ENCODE results near the gene PEX26.
"Not testable (repeated sequence)": the region's sequence is repeated elsewhere in the genome, so short reads cannot be mapped to it uniquely, and the experiment has no call there.

The PEX26 gene

DNA sequence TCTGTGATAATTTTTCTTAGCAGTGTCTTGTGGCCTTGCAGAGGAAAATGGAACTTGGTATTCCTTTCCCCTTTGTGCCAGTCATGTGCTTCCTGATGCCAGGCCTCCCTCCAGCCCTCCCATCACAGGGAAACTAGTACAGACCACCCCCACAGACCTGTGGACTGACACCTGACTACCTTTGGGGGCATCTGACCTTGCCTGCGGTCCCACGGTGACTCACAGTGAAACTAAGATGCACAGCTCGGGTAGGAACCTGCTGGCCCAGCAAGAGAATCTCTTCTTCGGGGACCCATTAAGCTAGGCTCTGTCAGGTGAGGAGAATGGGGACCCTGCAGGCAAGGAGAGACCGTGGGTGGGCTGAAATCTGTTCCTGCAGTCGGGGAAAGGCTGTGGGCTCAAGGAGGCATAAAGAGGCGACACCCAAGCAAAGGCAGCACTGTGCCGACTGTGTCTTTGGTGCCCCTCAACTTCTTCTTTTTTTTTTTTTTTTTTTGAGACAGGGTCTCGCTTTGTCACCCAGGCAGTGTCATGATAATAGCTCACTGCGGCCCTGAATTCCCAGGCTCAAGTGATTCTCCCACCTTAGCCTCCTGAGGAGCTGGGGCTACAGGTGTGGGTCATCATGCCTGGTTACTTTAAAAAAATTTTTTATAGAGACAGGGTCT, 20.8 kb upstream of the PEX26 start:
- DNase-seq (ENCODE audit: low read depth), result no peak

DNA sequence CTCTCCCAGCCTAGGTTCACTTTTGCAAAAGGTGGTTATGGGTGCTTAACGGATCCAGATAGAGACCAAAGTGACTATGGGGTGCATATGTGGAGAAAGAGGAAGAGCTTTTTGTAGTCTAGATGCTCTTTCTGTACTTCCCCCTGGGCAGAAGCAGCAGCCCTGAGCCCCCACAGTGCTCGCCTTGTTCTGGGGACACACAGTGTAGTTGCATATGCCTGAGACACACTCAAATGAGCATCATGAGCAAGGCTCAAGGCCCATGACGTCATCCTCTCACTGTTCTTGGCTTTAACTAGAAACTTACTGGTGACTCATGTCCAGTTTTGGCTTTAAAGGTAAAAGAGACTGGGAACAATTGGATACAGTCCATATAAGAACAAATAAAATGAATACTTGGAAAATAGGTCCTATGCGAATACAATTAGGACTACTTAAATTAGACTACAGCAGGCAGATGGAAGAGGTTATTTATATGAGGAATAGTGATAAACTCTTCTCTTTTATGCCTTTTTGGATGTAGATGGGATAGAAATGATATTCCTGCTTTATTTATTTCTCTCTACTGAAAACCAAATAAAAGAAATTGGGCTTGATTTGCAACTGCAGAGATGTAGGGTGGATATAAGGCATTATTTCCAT, 20.1 kb upstream of the PEX26 start:
- no peak for DNase-seq (ENCODE audit: low read depth)

DNA sequence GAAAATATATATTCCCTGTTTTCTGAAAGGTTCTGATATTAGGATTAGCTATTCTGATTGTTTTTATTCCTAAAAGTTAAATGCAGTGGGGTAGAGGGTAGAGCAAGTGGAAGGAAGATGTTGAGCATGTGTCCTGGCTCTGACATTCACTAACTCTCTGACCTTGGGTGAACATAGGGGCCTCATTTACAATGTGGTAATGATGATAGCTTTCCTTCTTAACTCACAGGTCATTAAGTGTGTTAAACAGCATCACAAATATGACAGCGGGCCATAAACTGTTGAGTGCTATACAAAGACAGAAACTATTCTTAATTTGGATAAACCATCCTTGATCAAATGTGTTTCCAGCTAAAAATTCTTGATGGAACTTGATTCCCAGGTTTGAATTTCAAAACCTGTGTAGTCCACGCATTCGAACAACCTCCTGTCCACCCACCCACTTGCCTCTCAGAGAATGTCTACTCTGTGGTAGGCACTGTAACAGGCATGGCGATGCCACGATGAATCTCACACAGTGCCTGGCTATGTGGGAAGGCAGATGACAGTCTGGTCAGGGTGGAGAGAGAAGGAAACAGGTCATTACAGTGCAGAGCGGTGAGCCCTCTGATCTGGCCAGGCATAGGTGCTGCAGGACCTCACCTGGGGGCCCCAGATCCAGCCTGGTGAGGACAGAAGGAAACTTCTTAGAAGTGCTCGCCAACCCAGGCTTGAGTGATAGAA, 19.3 kb upstream of the PEX26 start:
- DNase-seq (ENCODE audit: low read depth), result no peak

DNA sequence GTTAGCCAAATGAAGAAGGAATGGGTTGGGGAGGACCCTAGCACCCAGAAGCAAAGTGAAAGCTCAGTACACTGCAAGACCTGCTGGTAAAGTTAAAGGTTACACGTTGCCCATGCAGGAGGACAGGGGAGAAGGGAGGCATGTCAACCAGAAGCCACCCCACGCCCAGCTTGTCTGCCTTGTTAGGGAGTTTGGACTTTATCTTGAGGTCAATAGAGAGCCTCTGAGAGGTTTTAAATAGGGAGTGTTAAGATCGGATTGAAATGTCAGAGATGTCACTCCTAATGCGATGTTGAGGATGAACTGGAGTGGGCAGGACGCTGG, 18.7 kb upstream of the PEX26 start:
- DNase-seq (ENCODE audit: low read depth), result no peak

DNA sequence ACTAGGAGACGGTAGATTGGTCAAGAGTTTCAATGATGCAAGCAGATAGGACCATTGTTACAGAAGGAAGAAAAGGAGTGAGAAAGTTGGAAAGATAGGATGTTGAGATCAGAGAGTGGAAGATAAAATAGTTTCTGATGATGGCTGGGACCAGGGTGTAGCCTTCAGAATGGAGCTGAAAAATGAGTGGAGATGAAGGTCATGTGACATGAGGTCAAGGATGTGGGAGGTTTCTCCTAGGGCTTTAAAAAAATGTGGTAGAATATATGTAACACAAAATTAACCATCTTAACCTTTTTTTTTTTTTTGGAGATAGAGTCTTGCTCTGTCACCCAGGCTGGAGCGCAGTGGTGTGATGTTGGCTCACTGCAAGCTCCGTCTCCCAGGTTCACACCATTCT, 18.3 kb upstream of the PEX26 start:
- DNase-seq (ENCODE audit: low read depth), result no peak

DNA sequence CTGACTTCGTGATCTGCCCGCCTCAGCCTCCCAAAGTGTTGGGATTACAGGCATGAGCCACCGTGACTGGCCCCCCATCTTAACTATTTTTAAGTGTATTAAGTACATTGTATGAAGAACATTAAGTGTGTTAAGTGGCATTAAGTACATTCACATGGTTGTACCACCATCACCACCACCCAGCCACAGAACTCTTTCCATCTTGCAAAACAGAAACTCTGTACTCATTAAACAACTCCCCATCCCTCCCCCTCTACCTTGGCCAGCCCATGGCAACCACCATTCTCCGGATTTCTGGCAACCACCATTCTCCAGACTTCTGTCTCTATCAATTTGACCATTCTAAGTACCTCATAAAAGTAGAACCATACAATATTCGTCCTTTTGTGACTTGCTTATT, 17.8 kb upstream of the PEX26 start:
- no peak for DNase-seq (ENCODE audit: low read depth)

DNA sequence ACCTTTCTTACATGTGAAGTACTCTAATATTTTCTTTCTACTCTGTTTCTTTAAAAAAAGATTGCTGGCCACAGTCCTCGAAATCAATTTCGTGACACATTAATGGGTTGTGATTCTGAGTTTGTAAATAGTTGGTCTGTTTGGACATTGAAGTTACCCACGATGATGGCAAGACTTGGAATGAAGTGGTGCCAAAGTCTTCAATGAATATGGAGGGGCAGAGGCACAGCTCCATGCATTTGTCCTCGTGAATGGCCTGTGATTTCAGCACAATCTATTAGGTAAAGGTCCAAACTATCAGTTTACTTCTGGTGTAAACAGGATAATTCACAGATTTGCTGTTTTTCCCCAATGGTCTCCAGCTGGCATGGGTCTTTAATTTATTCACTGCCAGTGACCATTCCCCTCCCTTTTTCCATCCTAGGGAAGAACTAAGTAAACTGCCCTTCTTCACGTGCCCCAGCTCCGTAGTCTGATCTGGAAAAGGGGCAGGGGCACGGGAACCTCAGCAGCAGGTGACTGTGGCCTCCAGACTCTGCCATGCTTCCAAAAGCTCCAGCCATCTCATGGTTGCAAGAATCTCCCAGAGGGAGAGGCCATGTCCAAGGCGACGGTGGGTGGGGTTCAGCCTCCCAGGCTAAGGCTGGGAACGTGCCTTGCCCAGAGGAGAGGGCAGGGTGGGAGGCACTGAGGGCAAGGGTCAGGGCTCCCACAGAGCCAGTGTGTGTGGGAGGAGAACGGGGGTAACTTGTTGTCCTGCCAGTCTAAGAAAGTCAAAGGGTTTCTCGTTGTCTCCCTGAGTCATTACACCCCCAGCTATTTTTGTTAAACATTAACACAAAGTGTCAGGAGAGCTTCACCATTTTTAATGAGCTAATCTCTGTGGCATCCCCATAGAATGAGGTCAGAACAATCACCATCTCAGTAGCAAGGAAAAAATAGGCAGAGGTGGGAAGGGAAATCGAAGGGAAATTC, 16.9 kb upstream of the PEX26 start:
- no peak for DNase-seq (ENCODE audit: low read depth)

DNA sequence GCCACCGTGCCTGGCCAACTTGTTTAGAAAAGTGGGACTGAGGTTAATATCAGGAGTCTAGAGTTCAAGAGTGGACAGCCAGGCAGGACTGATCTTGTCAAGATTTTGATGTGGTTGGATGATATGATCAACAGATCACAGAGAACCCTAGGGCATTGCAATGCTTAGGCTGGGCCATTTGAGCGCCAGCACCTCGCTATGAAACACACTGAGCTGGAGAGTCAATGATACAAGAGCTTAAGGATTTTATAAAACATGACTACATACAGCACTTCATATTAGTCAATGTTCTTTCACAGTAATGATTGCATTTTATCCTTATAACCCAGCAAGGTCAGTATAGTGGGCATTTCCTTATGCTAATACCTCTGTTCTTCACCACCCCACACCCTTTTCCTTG, 15.4 kb upstream of the PEX26 start:
- no peak for DNase-seq (ENCODE audit: low read depth)

DNA sequence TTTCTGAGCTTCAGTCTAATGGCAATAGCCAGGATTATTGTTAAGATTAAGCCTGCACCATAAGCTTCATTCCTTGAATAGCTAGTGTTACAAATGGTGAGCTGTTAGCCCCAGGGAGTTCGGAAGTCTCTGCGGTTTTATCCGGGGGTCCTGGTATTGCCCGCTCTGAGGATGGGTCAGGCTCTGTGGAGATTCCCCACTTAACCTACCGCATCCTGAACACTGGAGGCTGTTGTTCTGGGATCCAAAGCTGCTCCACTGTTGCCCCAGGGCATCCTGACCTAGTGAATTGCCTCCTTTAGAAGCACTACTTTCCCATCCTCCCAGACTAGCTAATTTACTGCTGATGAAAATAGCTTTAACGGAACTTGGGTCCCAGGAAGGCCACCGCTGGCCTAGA, 14.5 kb upstream of the PEX26 start:
- no peak for DNase-seq (ENCODE audit: low read depth)

DNA sequence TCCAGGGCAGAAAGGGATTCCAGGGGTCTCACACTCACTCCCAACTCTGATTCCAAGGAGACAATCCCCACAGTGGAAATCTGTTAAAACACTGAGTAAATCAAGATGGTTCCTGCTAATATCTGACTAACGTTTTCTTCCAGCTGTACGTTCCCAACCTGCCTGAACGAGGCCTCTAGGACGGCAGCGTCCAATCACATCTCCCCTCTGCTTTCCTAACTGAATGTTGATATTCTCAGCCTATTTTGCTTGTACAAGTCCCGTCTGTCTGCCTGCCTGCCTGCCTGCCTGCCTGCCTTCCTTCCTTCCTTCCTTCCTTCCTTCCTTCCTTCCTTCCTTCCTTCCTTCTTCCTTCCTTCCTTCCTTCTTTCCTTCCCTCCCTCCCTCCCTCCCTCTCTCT, 14.1 kb upstream of the PEX26 start:
- DNase-seq (ENCODE audit: low read depth), result not testable (repeated sequence)

DNA sequence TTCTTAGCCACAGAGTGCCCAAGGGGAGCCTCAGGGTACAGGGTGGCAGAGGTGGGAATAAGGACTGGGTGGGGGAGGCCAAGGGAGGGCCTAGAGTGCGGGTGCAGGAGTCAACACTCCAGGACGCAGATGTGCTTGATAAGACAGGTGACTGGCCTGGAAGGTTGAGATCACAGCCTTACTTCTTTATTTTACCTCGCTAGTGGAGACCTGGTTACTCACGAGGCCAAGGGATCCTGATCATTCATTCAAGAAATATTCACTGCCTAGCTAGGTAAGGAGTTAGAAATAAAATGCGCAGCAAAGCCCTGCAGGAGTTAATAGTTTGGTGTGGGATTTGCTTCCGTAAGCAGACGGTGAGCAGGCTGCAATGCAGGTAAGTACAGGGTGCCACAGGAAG, 13.2 kb upstream of the PEX26 start:
- DNase-seq (ENCODE audit: low read depth), result no peak

DNA sequence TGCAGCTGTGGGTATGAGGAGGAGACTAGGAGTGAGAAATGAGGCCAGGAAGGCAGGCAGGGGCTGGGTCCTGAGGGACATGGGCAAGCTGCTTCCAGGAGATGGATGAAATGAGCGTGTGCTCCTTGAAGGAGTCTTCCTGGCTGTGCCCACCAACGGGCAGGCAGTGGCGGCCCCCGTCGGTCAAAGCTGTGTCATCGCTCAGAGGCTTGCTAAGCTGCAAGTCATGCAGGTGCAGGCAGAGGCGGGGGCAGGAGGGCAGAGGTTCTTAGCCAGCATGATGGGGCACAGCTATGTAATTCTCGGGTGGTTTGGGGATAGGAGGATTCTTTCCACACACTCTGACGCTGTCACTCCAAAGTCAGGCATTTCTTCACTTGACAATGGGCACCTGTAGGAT, 12.5 kb upstream of the PEX26 start:
- no peak for DNase-seq (ENCODE audit: low read depth)

DNA sequence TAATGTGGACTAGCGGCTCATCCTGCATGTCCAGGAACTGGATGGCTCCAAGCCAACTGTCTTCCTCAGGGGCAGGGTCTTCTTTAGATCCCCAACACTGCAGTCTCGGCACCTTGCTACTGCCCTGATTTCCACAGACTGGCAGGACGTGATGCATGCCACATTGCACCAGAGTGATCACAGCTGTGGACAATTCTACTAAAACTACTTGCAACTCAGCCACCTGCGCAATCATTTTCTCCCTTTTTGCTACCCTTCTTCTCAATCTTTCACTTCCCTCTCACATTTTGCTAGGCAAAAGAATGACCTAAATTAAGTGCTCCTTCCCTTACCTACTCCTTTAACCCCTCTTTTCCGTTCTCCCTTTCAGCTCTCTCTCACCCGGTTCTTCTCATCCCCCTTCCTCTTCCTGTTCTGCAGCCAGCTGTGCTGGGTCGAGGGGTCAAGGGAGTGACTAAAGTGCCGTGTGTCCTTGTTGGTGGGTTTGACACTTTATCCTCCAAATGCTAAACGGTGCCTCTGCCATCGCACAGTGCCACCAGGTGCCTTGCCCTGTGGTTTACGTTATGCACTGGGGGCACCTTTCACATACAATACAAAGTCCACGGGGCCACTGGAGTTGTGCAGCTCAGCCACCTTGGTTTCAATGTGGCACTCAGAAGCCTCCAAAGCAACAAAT, 11.5 kb upstream of the PEX26 start:
- DNase-seq (ENCODE audit: low read depth), result no peak

DNA sequence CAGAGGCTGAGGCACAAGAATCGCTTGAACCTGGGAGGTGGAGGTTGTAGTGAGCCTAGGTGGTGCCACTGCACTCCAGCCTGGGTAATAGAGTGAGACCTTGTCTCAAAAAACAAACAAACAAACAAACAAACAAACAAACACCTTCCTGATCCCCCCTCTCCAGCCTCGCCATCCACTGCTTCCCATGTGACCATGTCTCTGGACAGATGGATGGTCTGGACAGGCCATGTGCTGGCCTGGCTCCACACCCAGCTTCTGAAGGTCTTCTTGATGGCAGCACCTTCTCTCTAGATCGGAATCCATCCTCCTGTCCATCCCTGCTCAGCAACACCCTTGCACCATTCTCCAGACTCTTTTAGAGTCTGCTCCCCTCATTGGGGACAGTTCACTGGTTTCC, 10.7 kb upstream of the PEX26 start:
- DNase-seq (ENCODE audit: low read depth), result no peak

DNA sequence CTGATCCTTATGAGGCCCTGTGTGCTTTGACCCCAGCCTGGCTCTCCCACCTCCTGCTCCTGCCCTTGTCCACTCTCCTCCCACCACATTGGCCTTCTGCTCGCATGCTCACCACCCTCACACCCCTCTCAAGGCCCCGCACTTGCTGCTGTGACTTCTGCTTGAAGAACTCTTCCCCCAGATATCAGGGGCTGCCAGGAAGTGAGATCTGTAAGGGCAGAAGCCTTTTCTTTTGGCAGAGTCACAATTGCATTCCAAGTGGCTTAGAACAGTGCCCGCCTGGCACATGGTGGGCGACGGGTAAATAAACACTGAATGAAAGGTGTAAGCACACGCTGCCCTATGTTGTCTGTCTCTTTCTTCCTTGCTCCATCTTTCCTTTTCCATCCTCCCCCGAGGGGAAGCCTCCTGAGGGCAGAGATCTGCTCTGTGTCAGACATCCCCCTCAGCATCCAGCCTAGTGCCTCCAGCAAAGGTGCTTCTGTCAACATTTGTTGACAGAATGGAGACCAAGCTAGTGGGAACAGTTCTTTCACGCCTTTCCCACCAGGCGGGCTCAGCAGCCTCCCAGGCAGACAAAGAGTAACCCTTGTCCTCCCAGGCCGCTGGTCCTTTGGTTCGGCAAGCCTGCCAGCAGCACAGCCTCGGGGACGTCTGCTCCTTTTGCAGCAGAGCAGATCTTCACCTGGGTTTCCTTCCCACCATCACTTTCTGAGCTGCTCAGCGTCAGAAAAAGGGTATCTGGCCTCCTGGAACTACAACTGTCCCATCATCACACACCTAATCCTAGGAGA, 10.0 kb upstream of the PEX26 start:
- no peak for DNase-seq (ENCODE audit: low read depth)

DNA sequence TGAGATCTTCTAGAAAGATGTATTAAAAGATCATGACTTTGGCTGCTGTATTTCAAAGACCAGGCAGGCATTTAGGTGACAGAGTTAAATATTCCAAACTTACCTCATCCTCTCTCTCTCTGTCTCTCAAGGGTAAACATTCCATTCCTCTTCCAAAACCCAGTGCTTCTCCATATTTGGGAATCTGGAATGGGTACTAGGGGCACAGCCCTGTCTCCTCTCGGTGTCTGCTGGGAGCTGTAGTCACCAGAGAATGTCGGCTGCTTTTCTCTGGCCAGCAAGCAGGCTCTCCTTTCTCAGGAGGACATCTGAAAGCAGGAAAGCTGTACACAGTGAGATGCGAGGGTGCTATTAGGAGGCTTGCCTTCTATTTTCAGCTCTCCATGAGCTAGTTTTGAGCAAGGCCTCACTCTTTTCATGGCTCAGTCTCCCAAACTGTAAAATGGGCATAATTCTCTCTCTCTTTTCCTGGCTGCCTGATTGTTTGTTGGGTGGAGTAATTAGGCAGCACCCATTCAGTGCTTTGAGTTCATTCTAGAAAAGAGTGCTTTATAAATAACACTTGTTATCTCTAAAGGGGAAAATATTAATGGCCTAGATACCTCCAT, 9.3 kb upstream of the PEX26 start:
- DNase-seq (ENCODE audit: low read depth), result no peak

DNA sequence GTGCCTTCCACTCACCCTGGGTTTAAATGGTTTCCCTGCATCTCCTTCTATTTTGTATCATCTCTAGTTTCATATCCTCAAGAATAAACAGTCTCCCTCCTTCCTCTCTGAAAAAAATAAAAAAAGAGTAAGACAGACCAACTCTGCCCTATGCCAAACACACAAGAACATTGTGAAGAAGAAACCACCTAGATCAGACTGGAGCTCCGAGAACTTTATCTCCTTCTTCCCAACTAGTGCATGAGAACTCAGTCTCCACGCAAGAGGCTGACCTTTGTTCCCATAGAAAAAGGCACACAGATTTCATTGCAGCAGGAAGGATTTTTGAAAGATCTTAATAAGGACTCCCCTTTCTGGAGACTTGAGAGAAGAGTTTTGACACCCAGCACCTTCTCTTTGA, 8.7 kb upstream of the PEX26 start:
- no peak for DNase-seq (ENCODE audit: low read depth)

DNA sequence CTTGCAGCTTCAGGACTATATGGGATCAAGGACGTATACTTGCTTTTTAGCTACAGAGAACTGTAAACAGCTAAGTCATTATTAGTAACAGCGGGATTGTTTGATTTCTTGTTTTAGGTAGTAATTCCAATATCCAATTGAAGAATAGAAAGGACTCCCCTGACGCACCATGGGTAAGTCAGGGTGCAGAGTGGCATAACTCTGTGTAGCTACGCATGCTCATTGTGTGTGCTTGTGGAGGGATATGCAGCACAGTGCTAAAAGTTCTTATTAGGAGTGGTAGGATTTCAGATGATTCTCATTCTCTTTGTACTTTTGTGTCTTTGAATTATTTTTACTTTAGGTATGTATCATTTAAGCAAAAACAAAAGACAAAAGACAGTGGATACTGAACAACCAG, 7.7 kb upstream of the PEX26 start:
- no peak for DNase-seq (ENCODE audit: low read depth)

DNA sequence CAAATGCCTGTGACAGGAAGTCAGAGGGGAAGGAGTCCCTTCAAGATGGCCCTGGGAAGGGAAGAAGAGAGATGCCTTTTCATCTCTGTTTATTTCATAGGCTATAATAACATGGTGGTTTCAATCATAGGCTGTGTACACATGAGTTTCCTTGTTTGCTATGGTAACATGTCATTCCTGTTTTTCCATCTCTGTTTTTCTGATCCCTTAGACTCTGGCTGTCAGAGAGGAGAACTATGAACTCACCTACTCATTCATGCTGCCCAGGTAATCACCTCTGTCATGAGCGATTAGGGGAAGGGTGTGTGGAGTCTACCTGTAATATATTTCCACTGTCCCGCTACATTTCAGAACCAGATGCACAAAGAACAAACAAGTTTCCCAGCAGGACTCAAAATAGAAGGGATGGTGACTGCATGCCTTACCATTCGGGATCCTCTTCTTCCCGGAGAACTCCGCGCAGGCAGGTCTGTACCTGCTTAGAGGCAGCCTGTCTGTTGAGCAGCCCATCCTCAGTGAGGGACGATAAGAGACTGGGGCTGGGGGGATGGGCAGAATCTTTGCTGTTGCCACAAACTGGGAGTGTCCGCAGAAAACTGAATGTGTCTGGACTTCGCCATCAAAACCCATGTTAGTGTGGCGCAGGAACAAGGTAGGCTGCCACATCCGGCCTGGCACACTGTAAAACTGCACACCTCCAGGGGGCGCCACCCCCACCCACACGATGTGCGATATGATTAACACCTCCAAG, 7.1 kb upstream of the PEX26 start:
- no peak for DNase-seq (ENCODE audit: low read depth)

Data from CMK (cell line).